HUES6 (cell line): ENCODE results near the gene PCDHAC1.

Experiments
- H3K27ac ChIP-seq: 2 replicates; pipeline ENCODE4 v1.7.0; 2013; ENCODE audit warnings: low read depth, mild to moderate bottlenecking, low read length, inconsistent platforms
- H3K27me3 ChIP-seq: 2 replicates; pipeline ENCODE4 v1.6.1; 2013; ENCODE audit warnings: low read length; ENCODE audit not compliant: control insufficient read depth, insufficient read depth
- H3K36me3 ChIP-seq: 2 replicates; pipeline ENCODE4 v1.6.1; 2013; ENCODE audit warnings: low read length; ENCODE audit not compliant: control insufficient read depth, insufficient read depth
- H3K4me1 ChIP-seq: 2 replicates; pipeline ENCODE4 v1.6.1; 2013; ENCODE audit warnings: low read length; ENCODE audit not compliant: control insufficient read depth, insufficient read depth
- H3K4me3 ChIP-seq: 2 replicates; pipeline ENCODE4 v1.5.1; 2013; ENCODE audit warnings: low read depth, low read length
- H3K9ac ChIP-seq: one replicate; pipeline ENCODE4 v1.6.1; 2013; ENCODE audit warnings: mild to moderate bottlenecking, low read length
- H3K9me3 ChIP-seq: 2 replicates; pipeline ENCODE4 v1.6.1; 2013; ENCODE audit warnings: low read depth, low read length; ENCODE audit not compliant: control insufficient read depth, insufficient read depth

Gene PCDHAC1

GRCh38 chr5:140926443-140927227 is 536 bp downstream of the PCDHAC1 start:
- no peaks in the 10 kb centered on the region for H3K36me3 ChIP-seq
- H3K9ac ChIP-seq, result peak overlapping the region; percentile 79
- peaks cover 22% of the 10 kb centered on the region for H3K4me1 ChIP-seq
- H3K9me3 ChIP-seq, result no peaks in the 10 kb centered on the region
- peaks cover 34% of the 10 kb centered on the region for H3K27me3 ChIP-seq
- H3K4me3 ChIP-seq, result peak overlapping the region; percentile 87
- H3K27ac ChIP-seq, result peak overlapping the region; percentile 20; the same call in 1 of the 2 replicates

- Histone ChIP-seq H3K4me1 (peaks cover 22% of the 10 kb centered on the region), H3K9me3 (no peaks in the 10 kb centered on the region), H3K27me3 (peaks cover 34% of the 10 kb centered on the region), H3K27ac (no peak overlapping the region), H3K4me3 (peak overlapping the region; percentile 87), H3K9ac (peak overlapping the region; percentile 79), H3K36me3 (no peaks in the 10 kb centered on the region)
Observed at GRCh38 chr5:140927228-140927573, 1.1 kb downstream of the PCDHAC1 start.

DNA sequence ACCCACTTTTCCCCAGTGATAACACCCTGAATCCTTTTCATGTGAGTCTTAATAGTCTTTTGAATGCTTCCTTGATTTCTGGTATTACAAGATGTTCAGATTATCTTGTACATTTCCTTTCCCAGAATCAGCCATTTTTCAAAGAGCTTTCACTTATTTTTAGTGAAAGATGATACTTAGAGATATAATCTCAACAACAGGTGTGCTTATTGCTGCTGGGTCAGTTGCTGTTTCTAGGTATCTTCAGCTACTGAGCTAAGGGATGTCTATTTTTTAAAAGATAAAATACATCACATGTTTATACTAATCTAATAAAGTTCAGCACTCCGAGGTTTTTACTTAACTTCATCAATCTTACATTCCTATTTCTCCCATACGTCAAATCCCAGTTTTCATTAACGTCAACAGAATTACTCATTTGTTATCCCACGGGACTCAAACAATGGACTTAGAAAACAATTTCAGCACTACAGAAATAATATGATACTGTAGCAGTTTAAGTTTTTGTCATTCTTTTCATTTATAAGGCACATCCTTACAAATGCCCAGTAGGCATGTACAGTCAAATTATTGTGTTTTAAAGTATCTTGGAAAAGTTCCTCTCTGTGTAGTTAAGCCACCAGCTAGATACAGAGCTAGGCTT is 9.0 kb downstream of the PCDHAC1 start:
- no peaks in the 10 kb centered on the region for H3K4me1 ChIP-seq
- H3K4me3 ChIP-seq, result no peak overlapping the region
- no peaks in the 10 kb centered on the region for H3K9me3 ChIP-seq
- no peaks in the 10 kb centered on the region for H3K36me3 ChIP-seq
- no peak overlapping the region for H3K9ac ChIP-seq
- no peaks in the 10 kb centered on the region for H3K27me3 ChIP-seq
- H3K27ac ChIP-seq, result no peak overlapping the region

DNA sequence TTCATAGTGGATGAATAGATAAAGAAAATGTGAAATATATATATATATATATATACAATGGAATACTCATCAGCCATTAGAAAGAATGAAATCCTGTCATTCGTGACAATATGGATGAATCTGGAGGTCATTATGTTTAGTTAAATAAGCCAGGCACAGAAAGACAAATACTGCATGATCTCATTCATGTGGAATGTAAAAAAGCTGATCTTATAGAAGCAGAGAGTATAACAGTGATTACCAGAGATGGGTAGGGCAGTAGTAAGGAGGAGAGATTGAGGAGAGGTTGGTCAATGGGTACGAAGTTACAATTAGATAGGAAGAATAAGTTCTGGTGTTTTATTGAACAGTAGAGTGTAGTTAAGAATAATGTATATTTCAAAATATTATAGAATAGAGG is 20.5 kb downstream of the PCDHAC1 start:
- Histone ChIP-seq H3K27ac (no peak overlapping the region), H3K36me3 (no peaks in the 10 kb centered on the region), H3K27me3 (no peaks in the 10 kb centered on the region), H3K4me1 (no peaks in the 10 kb centered on the region), H3K9me3 (peaks cover 3% of the 10 kb centered on the region; the same call in 1 of the 2 replicates), H3K9ac (no peak overlapping the region), H3K4me3 (no peak overlapping the region)

- H3K27ac ChIP-seq, result no peak overlapping the region
- no peaks in the 10 kb centered on the region for H3K27me3 ChIP-seq
- H3K4me1 ChIP-seq, result no peaks in the 10 kb centered on the region; the same call in 1 of the 2 replicates
- H3K9me3 ChIP-seq, result no peaks in the 10 kb centered on the region; the same call in 1 of the 2 replicates
- H3K4me3 ChIP-seq, result no peak overlapping the region
- no peaks in the 10 kb centered on the region for H3K36me3 ChIP-seq
- no peak overlapping the region for H3K9ac ChIP-seq
Observed at GRCh38 chr5:140951636-140952035, 25.5 kb downstream of the PCDHAC1 start.

DNA sequence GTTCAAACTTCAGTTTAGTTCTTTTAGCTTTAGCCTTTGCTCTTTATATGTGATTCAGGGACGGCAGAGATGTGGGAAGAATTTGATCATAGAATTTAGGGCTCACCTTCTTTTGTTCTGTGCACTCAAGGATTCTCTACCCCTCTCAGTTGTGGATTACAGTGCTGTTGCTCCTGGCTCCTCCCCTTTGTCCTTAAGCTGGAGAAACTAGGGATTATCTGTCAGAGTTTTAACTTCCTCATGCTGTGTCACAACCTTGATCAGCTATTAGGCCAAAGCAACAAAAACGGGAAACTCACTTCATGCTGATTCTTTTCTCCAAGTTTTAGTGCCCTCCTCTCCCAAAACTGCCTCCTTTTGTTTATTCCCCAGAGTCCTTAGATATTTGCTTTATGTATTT is 27.1 kb downstream of the PCDHAC1 start:
- H3K9ac ChIP-seq, result no peak overlapping the region
- no peaks in the 10 kb centered on the region; the same call in 1 of the 2 replicates for H3K4me1 ChIP-seq
- no peaks in the 10 kb centered on the region for H3K36me3 ChIP-seq
- H3K27ac ChIP-seq, result no peak overlapping the region
- H3K9me3 ChIP-seq, result no peaks in the 10 kb centered on the region; the same call in 1 of the 2 replicates
- no peaks in the 10 kb centered on the region for H3K27me3 ChIP-seq
- no peak overlapping the region for H3K4me3 ChIP-seq

DNA sequence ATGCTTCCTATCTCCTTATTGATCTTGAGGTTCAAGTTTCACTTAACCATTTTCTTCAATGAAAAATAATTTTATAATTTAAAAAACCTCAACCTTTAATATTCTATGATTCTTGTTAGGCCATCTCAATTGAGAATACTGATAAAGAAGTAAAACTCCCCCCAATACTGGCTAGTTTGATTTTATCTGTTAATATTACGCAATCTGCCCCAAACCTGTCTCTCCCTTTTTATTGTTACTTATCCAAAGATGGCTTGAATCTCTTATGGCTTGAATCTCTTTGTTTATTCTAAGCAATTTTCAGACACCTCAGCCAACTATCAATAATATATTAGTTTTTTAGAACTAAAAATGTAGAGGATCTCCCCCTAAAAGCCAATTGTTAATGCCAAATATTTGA is 36.1 kb downstream of the PCDHAC1 start:
- H3K27ac ChIP-seq, result no peak overlapping the region
- H3K27me3 ChIP-seq, result peaks cover 14% of the 10 kb centered on the region
- no peak overlapping the region for H3K4me3 ChIP-seq
- peaks cover 12% of the 10 kb centered on the region for H3K4me1 ChIP-seq
- H3K9ac ChIP-seq, result no peak overlapping the region
- no peaks in the 10 kb centered on the region for H3K36me3 ChIP-seq
- H3K9me3 ChIP-seq, result no peaks in the 10 kb centered on the region

- no peak overlapping the region for H3K9ac ChIP-seq
- H3K27me3 ChIP-seq, result peaks cover 26% of the 10 kb centered on the region
- H3K36me3 ChIP-seq, result no peaks in the 10 kb centered on the region
- no peaks in the 10 kb centered on the region for H3K9me3 ChIP-seq
- no peak overlapping the region for H3K27ac ChIP-seq
- H3K4me3 ChIP-seq, result no peak overlapping the region
- peaks cover 18% of the 10 kb centered on the region for H3K4me1 ChIP-seq
Observed at GRCh38 chr5:140964356-140964755, 38.3 kb downstream of the PCDHAC1 start.

GRCh38 chr5:140965905-140966292 is 39.8 kb downstream of the PCDHAC1 start:
- Histone ChIP-seq H3K4me3 (peak overlapping the region; percentile 94), H3K4me1 (peaks cover 30% of the 10 kb centered on the region), H3K36me3 (no peaks in the 10 kb centered on the region), H3K27me3 (peaks cover 26% of the 10 kb centered on the region), H3K9me3 (no peaks in the 10 kb centered on the region), H3K27ac (no peak overlapping the region), H3K9ac (peak overlapping the region; percentile 80)

DNA sequence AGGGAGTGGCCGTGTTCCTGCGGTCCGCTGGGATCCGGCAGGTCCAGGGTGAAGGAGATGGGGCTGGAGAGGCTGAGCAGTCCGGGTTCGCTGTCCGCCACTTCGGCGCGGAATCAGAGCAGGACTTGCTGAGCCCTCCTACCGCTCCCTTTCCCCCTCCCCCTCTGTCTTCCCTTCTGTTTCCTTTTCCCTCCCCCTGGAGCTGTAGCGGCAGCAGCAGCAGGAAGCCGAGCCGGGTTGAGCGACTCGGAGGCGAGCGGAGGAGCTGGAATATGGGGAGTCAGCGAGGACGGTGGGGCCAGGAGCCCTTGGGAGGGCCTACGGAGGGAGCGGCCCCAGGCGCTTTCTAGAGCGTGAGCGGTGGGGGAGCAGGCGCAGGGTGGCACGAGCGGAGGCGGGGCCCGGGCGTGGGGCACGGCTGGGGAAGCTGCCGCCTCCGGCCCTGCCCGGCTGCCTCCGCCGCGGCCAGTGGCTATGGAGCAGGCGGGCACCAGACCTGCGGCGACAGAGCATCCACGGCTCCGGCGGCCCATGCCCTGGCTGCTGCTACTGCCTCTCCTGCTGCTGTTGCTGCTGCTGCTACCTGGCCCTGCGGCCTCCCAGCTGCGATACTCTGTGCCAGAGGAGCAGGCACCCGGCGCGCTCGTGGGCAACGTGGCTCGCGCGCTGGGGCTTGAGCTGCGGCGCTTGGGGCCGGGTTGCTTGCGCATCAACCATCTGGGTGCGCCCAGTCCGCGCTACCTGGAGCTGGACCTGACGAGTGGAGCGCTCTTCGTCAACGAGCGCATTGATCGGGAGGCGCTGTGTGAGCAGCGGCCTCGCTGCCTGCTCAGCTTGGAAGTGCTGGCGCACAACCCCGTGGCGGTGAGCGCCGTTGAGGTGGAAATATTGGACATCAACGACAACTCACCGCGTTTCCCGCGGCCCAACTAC is 40.5 kb downstream of the PCDHAC1 start, which contains the start of gene PCDHAC2:
PCDHAC2 (plus strand) TSS at position 184 of the 933 bp plus-strand sequence; CDS start at position 475, 291 bp downstream.
- no peaks in the 10 kb centered on the region for H3K9me3 ChIP-seq
- H3K27ac ChIP-seq, result no peak within 1 kb of the TSS
- H3K4me1 ChIP-seq, result peaks cover 34% of the 10 kb centered on the region
- H3K27me3 ChIP-seq, result peaks cover 26% of the 10 kb centered on the region
- peak within 1 kb of the TSS; percentile 80 for H3K9ac ChIP-seq
- no peaks in the 10 kb centered on the region for H3K36me3 ChIP-seq
- peak within 1 kb of the TSS; percentile 94 for H3K4me3 ChIP-seq
